ENCODE results near the gene PDX1.

PDX1 gene

DNA sequence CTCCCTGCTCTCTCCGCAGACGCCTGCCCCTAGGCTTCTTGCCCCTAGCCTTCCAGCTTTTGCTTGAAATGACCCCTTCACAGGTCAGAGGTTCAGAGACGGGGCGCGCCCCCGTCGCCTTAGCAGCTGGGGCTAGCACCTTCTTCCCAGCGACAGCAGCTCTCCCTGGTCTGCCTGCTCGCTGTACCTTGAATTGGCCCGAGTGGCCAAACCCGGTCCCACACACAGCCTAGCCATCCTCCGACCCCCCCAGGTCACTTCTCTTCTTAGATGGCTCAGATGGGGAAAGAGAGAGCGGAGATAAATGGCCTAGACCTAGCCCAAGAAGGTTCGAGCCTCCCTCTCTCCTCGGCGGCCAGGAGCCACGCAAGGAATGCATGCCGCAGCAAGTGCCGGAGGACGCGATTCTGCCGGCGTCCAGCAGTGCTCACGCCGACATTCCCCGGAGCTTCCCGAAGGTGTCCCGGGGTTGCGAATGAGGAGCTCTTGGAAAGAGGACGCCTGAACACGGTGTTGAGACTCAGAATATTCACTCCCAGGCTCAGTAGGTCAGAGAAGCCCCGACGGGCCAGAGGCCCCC, 48.0 kb downstream of the PDX1 start:
- TF ChIP-seq, protein P1, sequence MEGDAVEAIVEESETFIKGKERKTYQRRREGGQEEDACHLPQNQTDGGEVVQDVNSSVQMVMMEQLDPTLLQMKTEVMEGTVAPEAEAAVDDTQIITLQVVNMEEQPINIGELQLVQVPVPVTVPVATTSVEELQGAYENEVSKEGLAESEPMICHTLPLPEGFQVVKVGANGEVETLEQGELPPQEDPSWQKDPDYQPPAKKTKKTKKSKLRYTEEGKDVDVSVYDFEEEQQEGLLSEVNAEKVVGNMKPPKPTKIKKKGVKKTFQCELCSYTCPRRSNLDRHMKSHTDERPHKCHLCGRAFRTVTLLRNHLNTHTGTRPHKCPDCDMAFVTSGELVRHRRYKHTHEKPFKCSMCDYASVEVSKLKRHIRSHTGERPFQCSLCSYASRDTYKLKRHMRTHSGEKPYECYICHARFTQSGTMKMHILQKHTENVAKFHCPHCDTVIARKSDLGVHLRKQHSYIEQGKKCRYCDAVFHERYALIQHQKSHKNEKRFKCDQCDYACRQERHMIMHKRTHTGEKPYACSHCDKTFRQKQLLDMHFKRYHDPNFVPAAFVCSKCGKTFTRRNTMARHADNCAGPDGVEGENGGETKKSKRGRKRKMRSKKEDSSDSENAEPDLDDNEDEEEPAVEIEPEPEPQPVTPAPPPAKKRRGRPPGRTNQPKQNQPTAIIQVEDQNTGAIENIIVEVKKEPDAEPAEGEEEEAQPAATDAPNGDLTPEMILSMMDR (IDR thresholded peaks at IDR 0.05; ENCODE audit: low read depth, low read length): no peak
- no peak for DNase-seq
- peaks cover 44% of the 10 kb centered on the region for H3K9me3 ChIP-seq (ENCODE audit: severe bottlenecking)
- H3K4me3 ChIP-seq (ENCODE audit: low read depth, low read length): no peak overlapping the region
- H3K27ac ChIP-seq: no peak overlapping the region
- H3K36me3 ChIP-seq: no peaks in the 10 kb centered on the region
- H3K27me3 ChIP-seq (ENCODE audit: insufficient read depth, low read depth, severe bottlenecking): peaks cover 100% of the 10 kb centered on the region

DNA sequence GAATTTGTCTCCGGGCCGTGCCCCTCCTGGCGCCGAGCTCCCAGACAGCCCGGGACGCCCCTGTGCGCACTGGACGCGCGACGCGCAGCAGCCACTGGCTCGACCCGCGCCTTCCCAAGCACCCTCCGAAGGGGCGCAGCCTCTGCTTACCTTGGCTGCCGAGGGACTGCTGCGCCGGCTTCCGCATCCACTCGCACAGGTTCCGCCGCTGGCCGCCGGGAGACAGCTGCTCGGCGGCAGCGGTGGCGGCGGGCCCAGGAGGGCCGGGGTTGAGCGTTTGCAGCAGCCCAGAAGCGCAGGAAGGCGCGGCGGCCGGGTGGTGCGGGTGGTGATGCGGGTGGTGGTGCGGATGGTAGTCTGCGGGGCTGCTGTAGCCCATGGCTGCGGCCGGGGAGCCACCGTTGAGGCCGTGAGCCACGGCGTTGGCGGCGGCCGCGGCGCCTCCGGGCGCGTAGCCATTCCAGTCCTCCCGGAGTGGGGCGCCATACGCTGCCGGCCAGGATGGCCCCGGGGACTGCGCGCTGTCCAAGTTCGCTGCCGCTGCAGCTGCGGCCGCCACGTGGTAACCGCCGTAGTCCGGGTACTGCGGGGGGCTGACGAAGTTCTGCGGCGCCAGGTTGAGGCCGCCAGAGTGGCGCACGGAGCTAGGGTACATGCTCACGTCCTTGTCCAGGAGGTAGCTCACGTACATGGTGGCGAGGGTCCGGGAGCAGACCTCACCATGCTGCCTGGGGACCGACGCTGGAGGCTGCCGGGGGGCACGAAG, 48.7 kb downstream of the PDX1 start:
- H3K27ac ChIP-seq: no peak overlapping the region
- TF ChIP-seq, protein P1 (IDR thresholded peaks at IDR 0.05; ENCODE audit: low read depth, low read length): no peak
- H3K36me3 ChIP-seq: no peaks in the 10 kb centered on the region
- peaks cover 44% of the 10 kb centered on the region for H3K9me3 ChIP-seq (ENCODE audit: severe bottlenecking)
- peaks cover 100% of the 10 kb centered on the region for H3K27me3 ChIP-seq (ENCODE audit: insufficient read depth, low read depth, severe bottlenecking)
- peak overlapping the region; percentile 3; the same call in 1 of the 2 replicates for H3K4me3 ChIP-seq (ENCODE audit: low read depth, low read length)
- DNase-seq: no peak

DNA sequence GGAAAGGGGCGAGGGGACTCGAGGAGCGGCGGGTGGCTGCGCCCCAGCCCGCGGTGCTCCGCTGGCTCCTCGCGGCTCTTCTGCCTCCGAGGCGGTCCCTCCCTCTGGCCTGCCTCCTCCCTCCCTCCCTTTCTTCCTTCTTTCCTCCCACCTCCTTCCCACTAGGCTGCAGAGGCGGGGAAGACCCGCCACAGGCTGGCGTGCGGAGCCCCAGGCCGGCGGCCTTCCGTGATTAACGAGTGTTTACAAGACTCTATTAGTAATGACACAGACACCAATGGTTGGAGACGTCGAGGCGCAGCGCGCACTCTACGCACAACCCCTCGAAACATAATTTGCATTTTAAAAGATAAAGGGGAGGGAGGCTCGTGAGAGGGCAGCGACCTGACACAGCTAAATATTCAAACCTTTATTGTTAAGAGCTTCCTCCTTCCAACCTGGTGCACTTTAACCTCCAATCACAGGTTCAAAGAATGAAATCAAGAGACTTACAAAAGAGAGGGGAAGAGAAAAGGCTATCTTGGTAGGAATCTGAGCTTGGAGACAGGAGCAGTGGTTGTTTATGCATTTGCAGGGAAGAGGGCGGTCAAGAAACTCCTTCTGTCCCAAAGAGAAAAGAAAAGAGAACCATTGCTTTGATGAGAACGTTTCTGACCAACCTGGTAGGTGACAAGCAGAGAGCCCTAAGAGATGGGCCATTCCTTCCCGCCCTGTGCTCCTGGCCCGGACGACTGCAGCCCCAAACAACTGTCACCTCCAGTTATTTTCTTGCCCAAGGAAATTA, 49.5 kb downstream of the PDX1 start, which contains the start of gene CDX2:
TSS of gene CDX2 (minus strand) at position 234 of the 784 bp plus-strand sequence. CDS start 309 bp downstream, outside the sequence.
- peaks cover 100% of the 10 kb centered on the region for H3K27me3 ChIP-seq (ENCODE audit: insufficient read depth, low read depth, severe bottlenecking)
- no peak for DNase-seq

DNA sequence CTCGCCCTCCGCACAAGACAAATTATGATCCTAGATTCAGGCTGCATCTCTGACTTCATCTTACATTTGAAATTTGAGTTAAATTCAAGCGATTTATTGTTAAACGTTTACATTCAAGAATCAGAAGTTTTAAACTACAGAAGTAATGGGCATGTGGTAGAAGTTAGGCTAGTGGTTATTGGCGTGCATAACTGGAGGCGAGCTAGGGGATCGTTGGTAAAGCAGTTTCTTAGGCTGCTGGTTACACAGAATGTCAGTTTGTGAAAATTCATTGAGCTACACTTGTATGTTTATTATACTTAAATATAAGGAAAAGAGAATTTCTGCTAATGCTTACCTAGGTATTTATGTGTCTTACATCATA, 50.0 kb downstream of the PDX1 start:
- TF ChIP-seq, protein P1 (IDR thresholded peaks at IDR 0.05; ENCODE audit: low read depth, low read length): no peak
- peaks cover 100% of the 10 kb centered on the region for H3K27me3 ChIP-seq (ENCODE audit: insufficient read depth, low read depth, severe bottlenecking)

More for the DNA sequence above, 49.5 kb downstream of the PDX1 start, which contains the start of gene CDX2:
- H3K36me3 ChIP-seq: no peaks in the 10 kb centered on the region
- no peak within 1 kb of the TSS for H3K27ac ChIP-seq
- TF ChIP-seq, protein P1 (IDR thresholded peaks at IDR 0.05; ENCODE audit: low read depth, low read length): no peak
- peaks cover 44% of the 10 kb centered on the region for H3K9me3 ChIP-seq (ENCODE audit: severe bottlenecking)
- peak within 1 kb of the TSS; percentile 3; the same call in 1 of the 2 replicates for H3K4me3 ChIP-seq (ENCODE audit: low read depth, low read length)

DNA sequence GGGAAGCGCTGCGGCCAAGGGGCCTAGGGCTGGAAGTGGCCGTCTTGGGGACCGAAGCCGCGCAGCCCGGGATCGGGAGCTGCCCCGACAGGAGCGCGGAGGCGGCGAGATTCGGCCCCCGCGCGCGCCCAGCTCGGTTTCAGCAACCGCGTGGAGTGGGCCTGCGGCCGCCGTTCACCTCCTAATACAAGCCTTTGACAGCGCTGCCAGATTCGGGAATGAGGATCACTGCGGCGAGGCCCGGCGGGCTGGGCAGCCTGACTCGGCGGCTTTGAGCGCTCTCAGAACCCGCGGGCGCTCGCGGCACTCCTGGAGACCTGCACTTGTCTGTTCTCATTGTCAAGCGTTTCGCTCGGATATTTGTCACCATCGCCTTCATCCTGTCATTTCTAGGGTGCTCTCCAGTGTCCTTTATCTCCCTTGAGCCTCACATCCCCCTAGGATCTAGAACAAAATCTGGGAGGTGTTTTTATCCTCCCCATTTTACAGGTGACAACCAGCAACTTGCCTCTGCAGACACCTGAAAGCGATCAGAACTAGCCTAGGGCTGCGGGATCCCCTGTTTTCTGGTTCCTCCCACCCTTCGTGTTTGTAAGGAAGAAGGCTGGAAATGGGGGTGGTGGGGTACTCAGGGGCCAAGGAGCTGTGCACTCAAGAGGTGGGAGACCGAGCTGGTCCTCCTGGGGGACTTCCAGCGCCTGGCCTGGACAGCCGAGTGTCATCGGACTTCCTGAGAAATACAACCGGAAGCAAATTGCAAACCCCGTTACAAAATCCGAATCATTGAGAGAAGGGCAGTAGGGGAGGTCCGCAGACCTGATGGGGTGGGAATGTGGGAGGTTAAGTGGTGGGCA, 50.8 kb downstream of the PDX1 start:
- Histone ChIP-seq H3K27me3 (ENCODE audit: insufficient read depth, low read depth, severe bottlenecking) (peaks cover 100% of the 10 kb centered on the region), H3K4me3 (ENCODE audit: low read depth, low read length) (no peak overlapping the region), H3K9me3 (ENCODE audit: severe bottlenecking) (peaks cover 41% of the 10 kb centered on the region), H3K27ac (no peak overlapping the region), H3K36me3 (no peaks in the 10 kb centered on the region)
- no peak for DNase-seq
- TF ChIP-seq, protein P1 (IDR thresholded peaks at IDR 0.05; ENCODE audit: low read depth, low read length): no peak

More for the DNA sequence above, 50.0 kb downstream of the PDX1 start:
- DNase-seq: no peak
- H3K4me3 ChIP-seq (ENCODE audit: low read depth, low read length): no peak overlapping the region
- no peaks in the 10 kb centered on the region for H3K36me3 ChIP-seq
- H3K9me3 ChIP-seq (ENCODE audit: severe bottlenecking): peaks cover 41% of the 10 kb centered on the region
- H3K27ac ChIP-seq: no peak overlapping the region
